ENCODE data around the gene NKX6-2.

The NKX6-2 gene

DNA sequence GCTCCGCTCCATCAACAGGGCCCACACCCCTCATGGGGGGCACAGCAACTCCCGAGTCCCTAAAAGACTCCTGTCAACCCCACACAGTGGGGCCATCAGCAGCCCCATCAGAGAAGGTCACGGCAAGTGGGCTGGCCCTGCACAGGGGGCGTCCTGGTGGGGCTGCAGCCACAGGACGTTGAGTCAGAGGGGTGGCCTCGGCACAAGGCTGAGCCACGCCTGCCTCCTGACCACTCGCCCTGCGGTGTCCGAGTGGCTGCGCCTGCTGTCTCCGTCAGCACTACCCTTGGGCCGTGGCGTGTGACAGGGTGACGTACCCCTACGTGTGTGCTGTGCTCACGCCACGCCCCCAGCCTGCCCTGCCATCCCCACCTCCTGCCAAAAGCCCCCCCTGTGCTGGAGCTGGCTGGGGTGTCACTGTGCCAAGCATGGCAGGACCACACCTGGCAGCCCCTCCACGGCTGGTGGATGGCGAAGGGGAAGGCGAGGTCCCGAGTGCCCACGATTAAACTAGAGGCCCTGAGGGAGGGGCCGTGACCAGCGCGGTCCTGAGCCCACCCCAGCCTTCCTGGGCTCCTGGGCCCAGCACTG is 26.0 kb upstream of the NKX6-2 start:
- no peak overlapping the region for H3K4me3 ChIP-seq (ENCODE audit: low read depth, low read length)
- TF ChIP-seq, protein P1, sequence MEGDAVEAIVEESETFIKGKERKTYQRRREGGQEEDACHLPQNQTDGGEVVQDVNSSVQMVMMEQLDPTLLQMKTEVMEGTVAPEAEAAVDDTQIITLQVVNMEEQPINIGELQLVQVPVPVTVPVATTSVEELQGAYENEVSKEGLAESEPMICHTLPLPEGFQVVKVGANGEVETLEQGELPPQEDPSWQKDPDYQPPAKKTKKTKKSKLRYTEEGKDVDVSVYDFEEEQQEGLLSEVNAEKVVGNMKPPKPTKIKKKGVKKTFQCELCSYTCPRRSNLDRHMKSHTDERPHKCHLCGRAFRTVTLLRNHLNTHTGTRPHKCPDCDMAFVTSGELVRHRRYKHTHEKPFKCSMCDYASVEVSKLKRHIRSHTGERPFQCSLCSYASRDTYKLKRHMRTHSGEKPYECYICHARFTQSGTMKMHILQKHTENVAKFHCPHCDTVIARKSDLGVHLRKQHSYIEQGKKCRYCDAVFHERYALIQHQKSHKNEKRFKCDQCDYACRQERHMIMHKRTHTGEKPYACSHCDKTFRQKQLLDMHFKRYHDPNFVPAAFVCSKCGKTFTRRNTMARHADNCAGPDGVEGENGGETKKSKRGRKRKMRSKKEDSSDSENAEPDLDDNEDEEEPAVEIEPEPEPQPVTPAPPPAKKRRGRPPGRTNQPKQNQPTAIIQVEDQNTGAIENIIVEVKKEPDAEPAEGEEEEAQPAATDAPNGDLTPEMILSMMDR (IDR thresholded peaks at IDR 0.05; ENCODE audit: borderline replicate concordance, insufficient read depth, low read depth, low read length), result no peak

DNA sequence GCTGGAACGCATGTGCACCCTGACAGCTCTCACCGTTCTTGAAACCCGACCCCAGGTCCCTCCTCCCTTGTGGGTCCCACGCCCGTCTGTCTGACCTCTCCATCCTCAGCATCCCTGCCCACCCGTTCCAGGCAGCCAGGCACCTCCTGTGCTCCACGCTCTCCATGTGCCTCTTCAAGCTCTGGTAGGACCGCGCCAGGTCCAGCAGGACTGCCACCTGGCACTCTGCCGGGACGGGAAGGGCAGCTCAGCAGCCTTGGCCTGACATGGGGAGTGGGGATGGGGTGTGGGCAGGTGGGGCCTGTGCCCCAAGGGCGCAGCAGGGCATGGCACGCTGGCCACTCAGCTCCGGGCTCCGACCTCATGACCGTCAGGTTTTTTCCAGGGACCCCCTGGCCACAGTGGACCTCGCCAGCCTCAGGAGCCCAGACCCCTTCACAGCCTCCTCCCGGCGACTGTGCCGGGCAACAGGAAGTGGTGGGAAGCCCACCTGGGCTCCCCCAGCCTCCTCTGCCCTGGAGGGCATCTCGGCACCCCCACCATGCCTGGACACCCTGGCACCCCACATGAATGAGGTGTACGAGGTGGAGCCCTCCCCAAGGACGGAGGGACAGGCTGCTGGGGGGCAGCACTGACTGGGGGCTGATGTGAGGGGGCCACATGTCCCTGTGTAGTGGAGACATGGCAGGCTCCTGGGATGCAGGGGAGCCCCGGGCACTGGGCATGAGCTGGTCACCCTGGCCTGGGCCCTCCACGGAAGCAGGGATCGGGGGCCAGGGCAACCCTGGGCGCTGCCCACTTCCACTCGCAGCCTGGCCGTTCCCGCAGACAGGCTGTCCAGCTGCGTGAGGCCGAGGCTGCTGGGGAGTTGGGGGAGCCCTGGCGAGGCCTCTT is 25.1 kb upstream of the NKX6-2 start:
- no peak overlapping the region for H3K4me3 ChIP-seq (ENCODE audit: low read depth, low read length)
- TF ChIP-seq, protein P1 (IDR thresholded peaks at IDR 0.05; ENCODE audit: borderline replicate concordance, insufficient read depth, low read depth, low read length), result no peak

DNA sequence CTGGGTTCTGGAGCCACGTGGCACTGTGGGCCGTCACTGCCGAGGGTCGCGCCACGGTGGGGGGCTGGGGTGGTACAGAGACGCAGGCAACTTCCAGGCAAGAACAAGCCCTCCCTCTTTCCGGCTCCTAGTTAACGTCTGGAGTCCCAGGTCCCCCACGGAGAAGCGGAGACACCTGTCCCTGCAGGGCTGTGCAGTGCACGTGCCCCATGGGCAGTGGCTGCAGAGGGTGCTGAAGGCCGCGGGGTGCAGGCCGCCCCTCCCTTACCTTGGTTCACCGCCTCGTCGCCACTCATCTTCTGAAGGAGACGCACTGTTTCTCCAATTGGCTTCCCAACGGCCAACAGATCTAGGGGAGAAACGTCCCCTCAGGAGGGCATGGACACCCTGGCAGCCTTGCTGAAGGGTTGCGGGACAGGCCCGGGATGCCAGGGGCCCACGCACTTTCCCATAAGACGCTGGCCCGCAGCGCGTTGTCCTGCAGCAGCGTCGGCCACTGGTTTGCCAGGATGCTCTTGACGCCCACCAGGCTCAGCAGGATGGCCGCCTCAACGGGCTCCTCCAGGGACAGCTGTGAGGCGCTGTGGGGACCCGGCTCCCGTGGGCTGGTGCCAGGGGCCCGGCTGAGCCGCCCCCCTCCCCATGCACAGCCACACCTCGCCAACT is 24.3 kb upstream of the NKX6-2 start:
- no peak overlapping the region for H3K4me3 ChIP-seq (ENCODE audit: low read depth, low read length)
- TF ChIP-seq, protein P1 (IDR thresholded peaks at IDR 0.05; ENCODE audit: borderline replicate concordance, insufficient read depth, low read depth, low read length), result no peak

DNA sequence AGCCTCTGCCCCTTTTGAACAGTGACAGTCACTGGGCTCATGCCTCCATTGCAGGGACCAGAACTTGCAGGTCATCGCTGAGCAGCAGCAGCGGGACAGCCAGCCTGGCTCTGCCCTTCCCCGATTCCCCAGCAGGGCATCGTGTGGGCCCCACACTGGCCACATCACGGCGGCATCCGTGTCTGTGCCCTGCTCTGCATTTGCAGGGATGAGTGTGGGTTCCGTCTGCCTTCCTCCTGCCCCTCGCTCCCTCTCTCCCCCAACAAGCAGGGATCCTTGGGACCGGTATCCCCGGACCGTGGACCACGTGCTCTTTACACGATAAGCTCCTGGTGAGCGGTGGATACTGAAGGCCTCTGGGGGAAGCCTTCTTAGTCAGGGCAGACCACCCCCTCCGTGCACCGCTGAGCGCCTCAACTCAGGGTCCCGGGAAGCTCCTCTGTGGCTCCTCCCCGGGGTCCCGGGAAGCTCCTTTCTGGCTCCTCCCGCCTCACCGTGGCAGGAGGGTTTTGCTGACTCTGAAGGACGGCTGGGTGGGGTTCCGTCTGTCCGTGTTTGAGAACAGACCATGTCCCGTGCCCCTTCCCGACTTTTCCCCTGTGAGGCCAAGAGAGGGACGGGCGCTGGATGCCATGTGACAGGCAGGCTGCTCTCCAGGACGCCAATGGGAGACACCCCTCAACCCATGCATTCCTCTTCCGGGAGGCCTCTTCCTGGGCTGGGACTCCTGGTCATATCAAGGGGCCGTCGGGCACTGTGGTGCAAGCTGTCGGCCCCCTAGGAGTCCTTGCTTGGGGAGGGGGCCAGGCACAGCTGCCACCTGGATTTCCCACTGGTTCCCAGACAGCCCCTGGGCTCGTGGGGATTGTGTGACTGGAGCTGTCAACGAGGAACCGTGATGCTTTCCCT is 23.5 kb upstream of the NKX6-2 start:
- no peak overlapping the region for H3K4me3 ChIP-seq (ENCODE audit: low read depth, low read length)
- TF ChIP-seq, protein P1 (IDR thresholded peaks at IDR 0.05; ENCODE audit: borderline replicate concordance, insufficient read depth, low read depth, low read length), result no peak

DNA sequence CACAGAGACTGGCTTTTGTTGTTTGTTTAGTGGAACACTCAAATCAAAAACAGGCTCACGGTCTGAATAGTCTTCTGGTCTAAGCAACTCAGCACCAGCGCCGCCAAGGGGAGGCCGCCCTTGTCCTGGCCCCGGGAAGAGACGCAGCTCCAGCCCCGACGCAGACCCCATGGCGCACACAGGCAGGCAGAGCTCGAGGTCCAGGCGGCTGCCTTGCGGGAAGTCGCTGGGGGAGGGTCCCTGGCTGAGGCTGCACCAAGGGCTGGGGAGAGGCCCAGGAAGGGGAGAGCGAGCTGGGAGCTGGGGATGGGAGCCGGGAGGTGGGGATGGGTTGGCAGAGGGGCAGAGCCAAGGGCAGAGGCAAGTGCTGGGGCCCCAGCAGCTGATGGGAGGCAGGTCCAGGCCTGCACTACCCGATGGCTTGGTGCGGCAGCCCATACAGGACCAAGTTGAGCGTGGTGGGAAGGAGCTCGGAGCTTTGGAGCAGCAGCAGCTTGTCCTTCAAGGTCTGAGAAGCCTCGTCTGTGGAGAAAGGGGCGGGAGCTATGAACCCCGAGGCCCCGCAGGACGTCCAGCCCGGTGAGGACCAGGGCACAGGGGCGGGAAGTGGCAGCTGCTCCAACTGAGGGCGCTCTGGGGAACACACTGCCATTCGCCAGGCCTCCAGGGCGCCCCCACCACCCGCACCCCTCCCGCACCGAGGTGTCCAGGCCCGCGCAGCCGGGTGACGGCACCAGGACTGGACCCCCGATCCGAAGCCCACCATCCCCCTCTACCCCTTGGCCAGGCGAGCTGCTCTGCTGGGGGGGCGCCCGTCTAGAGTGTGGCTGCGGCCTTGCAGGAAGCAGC is 22.7 kb upstream of the NKX6-2 start:
- TF ChIP-seq, protein P1 (IDR thresholded peaks at IDR 0.05; ENCODE audit: borderline replicate concordance, insufficient read depth, low read depth, low read length), result no peak
- H3K4me3 ChIP-seq (ENCODE audit: low read depth, low read length), result no peak overlapping the region

DNA sequence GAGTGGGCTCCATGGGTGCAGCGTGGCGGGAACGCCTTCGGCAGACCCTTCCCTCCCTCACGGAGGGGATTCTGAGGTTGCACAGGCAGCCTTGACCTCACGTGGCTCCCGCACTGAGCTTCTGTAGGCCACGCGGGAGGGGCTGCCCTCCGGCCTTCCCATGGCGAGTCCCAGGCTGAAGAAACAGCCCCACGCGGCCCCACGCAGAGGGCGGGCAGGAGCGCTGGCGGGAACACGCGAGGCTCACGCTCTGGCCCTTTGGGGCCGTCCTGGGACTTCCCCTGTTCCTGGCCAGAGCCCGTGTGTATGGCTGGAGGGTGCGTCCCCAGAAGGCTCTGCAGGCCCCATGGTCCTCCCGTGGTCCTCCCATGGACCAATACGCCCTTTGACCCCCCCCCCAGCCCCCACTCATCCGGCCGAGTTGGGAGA is 21.7 kb upstream of the NKX6-2 start:
- no peak overlapping the region for H3K4me3 ChIP-seq (ENCODE audit: low read depth, low read length)
- TF ChIP-seq, protein P1 (IDR thresholded peaks at IDR 0.05; ENCODE audit: borderline replicate concordance, insufficient read depth, low read depth, low read length), result no peak
